ENCODE measurements around the gene FASTKD2. TPM values are rescaled to one million over a fixed set of nuclear protein-coding genes. Genes with fewer than 3 reads are reported as not detected.

Gene FASTKD2
- total and polyA plus RNA-seq, 2 of the 8 experiments (the other 6 are each of a cell fraction or from before 2014, with no cell fraction given): 35.7 to 38.5 TPM

DNA sequence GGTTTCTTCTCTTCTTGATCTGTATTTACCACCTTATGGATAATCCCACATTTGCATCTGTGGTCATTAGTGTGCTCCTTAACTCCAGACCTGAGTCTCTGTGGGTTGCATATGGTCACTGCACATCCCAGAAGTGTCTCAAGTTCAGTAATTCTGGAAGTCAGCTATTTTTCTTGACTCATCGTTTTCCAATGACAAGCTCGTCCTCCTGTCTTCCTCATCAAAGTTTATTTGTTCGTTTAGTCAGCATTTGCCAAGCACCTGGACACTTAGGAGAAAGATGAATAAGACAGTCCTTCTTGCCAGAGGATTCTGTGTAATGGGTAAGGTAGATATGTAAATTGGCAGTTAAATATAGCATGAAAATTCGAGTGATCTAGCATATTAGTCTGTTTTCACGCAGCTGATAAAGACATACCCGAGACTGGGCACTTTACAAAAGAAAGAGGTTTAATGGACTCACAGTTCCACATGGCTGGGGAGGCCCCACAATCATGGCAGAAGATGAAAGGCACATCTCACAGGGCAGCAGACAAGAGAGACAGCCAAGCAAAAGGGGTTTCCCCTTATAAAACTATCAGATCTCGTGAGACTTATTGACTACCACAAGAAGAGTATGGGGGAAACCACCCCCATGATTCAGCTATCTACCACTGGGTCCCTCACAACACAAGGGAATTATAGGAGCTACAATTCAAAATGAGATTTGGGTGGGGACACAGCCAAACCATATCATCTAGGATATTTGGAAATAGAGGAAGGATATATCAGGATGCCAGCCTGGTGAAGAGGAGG is 19.4 kb downstream of the FASTKD2 start:
- H3K9me3 ChIP-seq (ENCODE audit: insufficient read depth in 2 of 2, low read depth in 1 of 2, low read length in 1 of 2): no peaks in the 10 kb centered on the region
- no peak overlapping the region for H2BK5ac ChIP-seq (ENCODE audit: low read depth, low read length)
- 0 out of 4 replicates have a peak, but pooled peaks cover 0 to 5% of the 10 kb centered on the region in 2 experiments for H3K79me2 ChIP-seq (ENCODE audit: control insufficient read depth in 1 of 2, insufficient read depth in 2 of 2, low read length in 2 of 2)
- H3K14ac ChIP-seq (ENCODE audit: insufficient read length): no peak overlapping the region
- H3K27me3 ChIP-seq (replicated peaks in 1 of 4; ENCODE audit: control insufficient read depth in 3 of 4, extremely low read depth in 1 of 4, insufficient read depth in 3 of 4, low read length in 3 of 4): no peaks in the 10 kb centered on the region
- no peak overlapping the region for H4K91ac ChIP-seq (replicated peaks; ENCODE audit: insufficient read length, low read length)
- DNase-seq (ENCODE audit: low read depth in 1 of 2, low spot score in 2 of 2): no peak
- H2BK15ac ChIP-seq (ENCODE audit: low read length): no peak overlapping the region
- no peak overlapping the region for H3K4me2 ChIP-seq (ENCODE audit: insufficient read depth in 1 of 2, low read depth in 2 of 2, low read length in 2 of 2)
- H3K79me1 ChIP-seq (ENCODE audit: low read depth, low read length): no peaks in the 10 kb centered on the region
- H2BK20ac ChIP-seq (ENCODE audit: low read length): no peak overlapping the region
- no peak overlapping the region for H3K4me3 ChIP-seq (ENCODE audit: extremely low read depth in 1 of 4, insufficient read depth in 2 of 4, low read depth in 3 of 4, low read length in 4 of 4)
- H3K9ac ChIP-seq (replicated peaks in 1 of 4; ENCODE audit: extremely low read depth in 1 of 4, low read depth in 3 of 4, low read length in 3 of 4): no peak overlapping the region
- H3K27ac ChIP-seq (ENCODE audit: low read depth, low read length): no peak overlapping the region
- H3K23me2 ChIP-seq (ENCODE audit: low read depth, low read length): no peaks in the 10 kb centered on the region
- WGBS, 2 experiments (ENCODE audit: extremely low coverage in 1 of 2, insufficient coverage in 1 of 2, insufficient read length in 1 of 2, insufficient replicate concordance in 2 of 2, low coverage in 1 of 2, low lambda C conversion rate in 2 of 2, missing lambda C conversion rate in 1 of 2): 93% methylated on average over 7 of the region's 7 CpGs; no CpG with 5 or more reads in 1 of the 2 experiments
- H2AK5ac ChIP-seq (ENCODE audit: low read depth, low read length): no peak overlapping the region
- TF ChIP-seq GTF2F1 (IDR thresholded peaks at IDR 0.05; ENCODE audit: borderline replicate concordance, low read depth, low read length) (no peak), MAFK (IDR thresholded peaks at IDR 0.05; ENCODE audit: low read depth, low read length) (no peak), RBBP5 (IDR thresholded peaks at IDR 0.05; ENCODE audit: borderline replicate concordance, low read depth, low read length) (no peak), RXRA (IDR thresholded peaks at IDR 0.05; ENCODE audit: insufficient read depth, low read depth, low read length) (no peak), HDAC6 (IDR thresholded peaks at IDR 0.05; ENCODE audit: low read depth, low read length) (no peak), EGR1 (IDR thresholded peaks at IDR 0.05; ENCODE audit: borderline replicate concordance, low read depth, low read length) (no peak), SUZ12 (IDR thresholded peaks at IDR 0.05; ENCODE audit: low read length) (no peak), SRF (IDR thresholded peaks at IDR 0.05; ENCODE audit: low read depth, low read length) (no peak)
- TF ChIP-seq, protein P1, sequence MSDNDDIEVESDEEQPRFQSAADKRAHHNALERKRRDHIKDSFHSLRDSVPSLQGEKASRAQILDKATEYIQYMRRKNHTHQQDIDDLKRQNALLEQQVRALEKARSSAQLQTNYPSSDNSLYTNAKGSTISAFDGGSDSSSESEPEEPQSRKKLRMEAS (IDR thresholded peaks at IDR 0.05): no peak
- CTCF ChIA-PET (ENCODE audit: partially characterized antibody): interaction anchor here (0.9 to 6.0 kb wide), 6 partner anchors 8 to 176 kb away, joined by 3 to 81 read pairs (median 4); no protein-coding TSS in a partner anchor
- no peak overlapping the region for H4K8ac ChIP-seq (ENCODE audit: extremely low read depth, insufficient read depth, low read length)
- H3K4me1 ChIP-seq (replicated peaks in 1 of 4; ENCODE audit: control insufficient read depth in 3 of 4, insufficient read depth in 4 of 4, low read length in 3 of 4): no peaks in the 10 kb centered on the region
- H4K5ac ChIP-seq (ENCODE audit: insufficient read length, low read depth, low read length): no peak overlapping the region
- H3K36me3 ChIP-seq (ENCODE audit: control insufficient read depth in 2 of 4, insufficient read depth in 4 of 4, low read length in 3 of 4): peaks cover 5 to 57% (median 33%) of the 10 kb centered on the region in 4 experiments
- H4K20me1 ChIP-seq (replicated peaks in 1 of 2; ENCODE audit: control insufficient read depth in 1 of 2, insufficient read depth in 2 of 2, low read length in 2 of 2): peaks cover 0 to 5% of the 10 kb centered on the region in 2 experiments
- H2BK12ac ChIP-seq (ENCODE audit: low read depth, low read length): no peak overlapping the region
- H3K4ac ChIP-seq (replicated peaks; ENCODE audit: insufficient read length, low read depth, low read length): no peak overlapping the region
- H3K56ac ChIP-seq (replicated peaks; ENCODE audit: insufficient read length, low read depth, low read length): no peak overlapping the region
- no peak overlapping the region for H3K18ac ChIP-seq (ENCODE audit: extremely low read depth, low read length)
- H2BK120ac ChIP-seq (replicated peaks; ENCODE audit: low read depth, low read length): no peak overlapping the region
- POLR2A ChIA-PET (ENCODE audit: partially characterized antibody): no interaction called here
- FAIRE-seq: no peak
- H3K23ac ChIP-seq (ENCODE audit: insufficient read length): no peak overlapping the region
- H2AFZ ChIP-seq (ENCODE audit: low read length): no peak overlapping the region

All from H1 (cell line).